Measurements from ENCODE around the gene MCM3AP. TPM values are rescaled to one million over a fixed set of nuclear protein-coding genes. Genes with fewer than 3 reads are reported as not detected.

The MCM3AP gene
- total RNA-seq, 3 donors from 2014 or later = 134 to 144 (median 140) TPM

DNA sequence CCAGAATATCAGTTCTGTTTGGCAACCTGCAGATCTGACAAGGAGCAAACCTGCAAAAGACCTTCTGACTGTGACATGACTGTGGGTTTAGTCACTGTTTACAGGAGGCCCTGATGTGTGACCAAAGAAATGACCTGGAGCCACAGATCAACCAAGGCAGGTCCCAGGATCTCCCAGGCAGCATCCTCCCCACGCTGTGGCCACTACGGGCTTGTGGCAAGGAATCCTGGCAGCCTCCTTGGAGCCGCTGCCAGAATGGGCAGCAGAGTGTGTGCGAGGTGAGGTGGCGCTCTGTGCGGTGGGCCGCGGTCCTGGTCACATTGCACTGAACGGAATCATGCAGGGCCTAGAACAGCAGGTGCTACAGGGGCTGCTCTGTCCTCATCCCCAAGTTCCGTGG, 15.9 kb downstream of the MCM3AP start:
- Mint-ChIP-seq H3K36me3 (ENCODE audit: insufficient read depth) (peaks cover 34% of the 10 kb centered on the region), H3K27me3 (ENCODE audit: low read depth) (no peaks in the 10 kb centered on the region), H3K4me1 (ENCODE audit: low read depth) (peaks cover 2% of the 10 kb centered on the region), H3K9me3 (no peaks in the 10 kb centered on the region), H3K4me3 (no peak overlapping the region)
- ATAC-seq (no peak), DNase-seq (no peak)

DNA sequence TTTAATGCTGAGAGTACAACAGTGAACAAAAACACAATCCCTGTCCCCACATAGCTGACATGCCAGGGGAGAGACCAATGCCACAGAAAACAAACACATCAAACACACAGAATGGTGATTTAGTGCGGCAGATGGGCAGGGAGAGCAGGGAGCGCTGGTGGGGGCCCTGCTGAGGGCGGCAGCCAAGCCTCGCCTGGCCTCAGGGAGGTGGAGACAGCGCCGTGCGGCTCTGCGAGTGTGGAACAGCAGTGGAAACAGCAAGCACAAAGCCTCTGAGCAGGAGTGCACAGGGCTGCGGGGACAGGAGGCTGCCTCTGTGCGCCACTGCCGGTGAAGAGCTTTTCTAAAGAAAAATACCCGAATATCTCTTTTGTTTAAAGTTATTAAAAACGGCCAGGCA, 17.0 kb downstream of the MCM3AP start:
- no peak for ATAC-seq
- no peaks in the 10 kb centered on the region for H3K9me3 Mint-ChIP-seq

DNA sequence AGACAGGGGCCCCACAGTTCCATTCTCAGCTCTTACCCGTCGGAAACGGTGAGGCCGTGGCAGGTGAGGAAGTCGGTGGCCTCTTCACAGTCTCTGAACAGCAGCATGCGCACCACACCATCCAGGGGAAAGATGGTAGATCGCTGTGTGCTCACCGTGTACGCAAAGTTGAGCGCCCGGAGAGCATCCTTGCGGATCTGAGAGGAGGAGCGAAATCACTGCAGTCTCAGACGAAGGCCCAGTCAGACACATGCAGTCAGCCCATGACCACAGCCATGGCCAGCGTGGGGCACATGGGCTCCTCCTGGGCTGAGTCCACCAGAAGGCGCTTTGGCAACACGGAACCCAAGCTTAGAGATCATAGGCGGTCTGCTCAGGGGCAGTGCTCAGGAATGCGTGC, 18.5 kb downstream of the MCM3AP start:
- no peak for ATAC-seq
- Mint-ChIP-seq H3K4me1 (ENCODE audit: low read depth) (no peaks in the 10 kb centered on the region), H3K27me3 (ENCODE audit: low read depth) (no peaks in the 10 kb centered on the region), H3K4me3 (no peak overlapping the region), H3K9me3 (no peaks in the 10 kb centered on the region), H3K36me3 (ENCODE audit: insufficient read depth) (peaks cover 22% of the 10 kb centered on the region)
- DNase-seq = no peak

More for the DNA sequence above, 17.0 kb downstream of the MCM3AP start:
- Mint-ChIP-seq H3K4me1 (ENCODE audit: low read depth) (peaks cover under 1% of the 10 kb centered on the region), H3K27me3 (ENCODE audit: low read depth) (no peaks in the 10 kb centered on the region), H3K36me3 (ENCODE audit: insufficient read depth) (peaks cover 30% of the 10 kb centered on the region), H3K4me3 (no peak overlapping the region)
- no peak for DNase-seq

- no peaks in the 10 kb centered on the region for H3K4me1 Mint-ChIP-seq (ENCODE audit: low read depth)
- H3K9me3 Mint-ChIP-seq = no peaks in the 10 kb centered on the region
- no peak for DNase-seq
- H3K36me3 Mint-ChIP-seq (ENCODE audit: insufficient read depth) = peaks cover 26% of the 10 kb centered on the region
- no peak for ATAC-seq
- H3K4me3 Mint-ChIP-seq = no peak overlapping the region
- H3K27me3 Mint-ChIP-seq (ENCODE audit: low read depth) = no peaks in the 10 kb centered on the region
Observed at GRCh38 chr21:46265736-46266525, 19.5 kb downstream of the MCM3AP start.

DNA sequence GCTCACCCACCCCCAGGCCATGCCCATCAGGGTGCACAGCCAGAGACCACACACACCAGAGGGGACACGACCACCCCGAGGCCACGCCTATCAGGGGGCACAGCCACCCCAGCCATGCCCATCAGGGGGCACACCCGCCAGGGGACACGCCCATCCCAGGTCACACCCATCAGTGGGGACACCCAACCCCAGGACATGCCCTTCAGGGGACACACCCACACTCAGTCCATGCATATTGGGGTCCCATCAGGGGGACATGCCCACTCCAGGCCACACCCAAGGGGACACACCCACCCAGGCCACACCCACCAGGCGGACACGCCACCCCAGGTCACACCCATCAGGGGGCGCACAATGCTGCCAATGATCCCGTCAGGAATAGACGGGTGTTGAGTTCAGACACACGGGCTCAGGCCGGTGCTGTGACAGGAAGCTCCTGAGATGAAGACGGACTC, 20.7 kb downstream of the MCM3AP start:
- no peaks in the 10 kb centered on the region for H3K9me3 Mint-ChIP-seq
- H3K4me3 Mint-ChIP-seq = no peak overlapping the region
- no peaks in the 10 kb centered on the region for H3K27me3 Mint-ChIP-seq (ENCODE audit: low read depth)
- ATAC-seq (no peak), DNase-seq (no peak)
- H3K36me3 Mint-ChIP-seq (ENCODE audit: insufficient read depth) = peaks cover 25% of the 10 kb centered on the region
- no peaks in the 10 kb centered on the region for H3K4me1 Mint-ChIP-seq (ENCODE audit: low read depth)

DNA sequence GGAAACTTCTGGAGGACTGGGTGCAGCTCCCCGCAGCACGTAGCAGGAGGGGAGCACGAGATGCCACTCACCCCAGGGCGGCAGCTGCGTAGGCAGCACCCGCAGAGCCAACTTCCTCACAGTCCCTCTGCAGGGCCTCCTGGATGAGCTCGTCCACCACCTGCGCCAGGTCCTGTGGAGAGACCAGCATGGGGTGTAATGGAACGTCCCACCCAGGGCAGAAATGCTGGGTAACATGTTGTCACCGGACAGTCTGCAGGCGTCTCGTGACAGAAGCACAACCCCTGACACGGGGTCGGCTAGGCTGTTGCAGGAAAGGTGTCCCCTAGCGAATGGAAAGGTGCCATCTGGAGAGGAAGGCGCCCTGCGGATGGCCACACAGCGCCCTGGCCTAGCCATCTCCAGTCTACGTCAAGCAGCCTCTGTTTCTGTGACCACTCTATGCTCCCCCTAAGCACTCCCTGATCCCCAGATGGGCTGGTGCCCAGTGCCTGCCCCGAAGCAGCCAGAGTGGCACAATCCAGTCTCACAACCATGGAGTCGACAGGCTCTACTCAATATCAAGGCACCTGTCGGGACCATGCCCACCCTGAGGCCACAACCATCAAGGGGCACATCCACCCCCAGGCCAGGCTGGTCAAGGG, 21.2 kb downstream of the MCM3AP start:
- no peaks in the 10 kb centered on the region for H3K4me1 Mint-ChIP-seq (ENCODE audit: low read depth)

DNA sequence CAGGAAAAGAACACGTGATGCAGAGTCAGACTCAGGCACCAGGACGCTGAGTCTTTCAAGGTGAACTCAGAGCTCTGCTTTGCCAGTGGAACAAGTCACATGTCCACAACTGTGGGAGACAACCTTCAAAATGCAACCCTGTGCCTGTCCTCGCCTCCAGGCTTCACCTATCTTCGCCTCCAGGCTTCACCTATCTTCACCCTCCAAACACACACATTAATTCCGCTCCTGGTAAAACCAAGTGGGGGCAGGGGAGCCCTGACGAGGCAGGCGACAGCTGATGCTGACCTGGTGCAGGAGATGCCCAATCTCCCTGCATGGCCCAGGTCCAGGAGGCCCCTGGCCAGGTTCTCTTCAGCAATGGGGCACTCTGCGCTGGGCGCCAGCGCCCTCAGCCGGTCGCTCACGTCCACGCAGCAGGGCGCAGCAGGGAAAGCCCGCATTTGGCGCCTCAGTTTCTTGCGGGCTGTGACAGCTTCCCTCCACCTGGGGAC, 28.9 kb downstream of the MCM3AP start:
- H3K4me3 Mint-ChIP-seq = no peak overlapping the region
- H3K27me3 Mint-ChIP-seq (ENCODE audit: low read depth) = no peaks in the 10 kb centered on the region
- H3K36me3 Mint-ChIP-seq (ENCODE audit: insufficient read depth) = peaks cover 51% of the 10 kb centered on the region
- DNase-seq (no peak), ATAC-seq (no peak)
- H3K4me1 Mint-ChIP-seq (ENCODE audit: low read depth) = peaks cover 21% of the 10 kb centered on the region
- no peaks in the 10 kb centered on the region for H3K9me3 Mint-ChIP-seq

More for the DNA sequence above, 21.2 kb downstream of the MCM3AP start:
- Mint-ChIP-seq H3K36me3 (ENCODE audit: insufficient read depth) (peaks cover 25% of the 10 kb centered on the region), H3K27me3 (ENCODE audit: low read depth) (no peaks in the 10 kb centered on the region), H3K9me3 (no peaks in the 10 kb centered on the region), H3K4me3 (no peak overlapping the region)
- DNase-seq (no peak), ATAC-seq (no peak)

GRCh38 chr21:46255758-46256337, 29.6 kb downstream of the MCM3AP start:
- H3K36me3 Mint-ChIP-seq (ENCODE audit: insufficient read depth) = peaks cover 47% of the 10 kb centered on the region
- ATAC-seq = no peak
- no peaks in the 10 kb centered on the region for H3K9me3 Mint-ChIP-seq
- H3K4me3 Mint-ChIP-seq = no peak overlapping the region
- H3K4me1 Mint-ChIP-seq (ENCODE audit: low read depth) = peaks cover 26% of the 10 kb centered on the region
- H3K27me3 Mint-ChIP-seq (ENCODE audit: low read depth) = no peaks in the 10 kb centered on the region
- DNase-seq = no peak

DNA sequence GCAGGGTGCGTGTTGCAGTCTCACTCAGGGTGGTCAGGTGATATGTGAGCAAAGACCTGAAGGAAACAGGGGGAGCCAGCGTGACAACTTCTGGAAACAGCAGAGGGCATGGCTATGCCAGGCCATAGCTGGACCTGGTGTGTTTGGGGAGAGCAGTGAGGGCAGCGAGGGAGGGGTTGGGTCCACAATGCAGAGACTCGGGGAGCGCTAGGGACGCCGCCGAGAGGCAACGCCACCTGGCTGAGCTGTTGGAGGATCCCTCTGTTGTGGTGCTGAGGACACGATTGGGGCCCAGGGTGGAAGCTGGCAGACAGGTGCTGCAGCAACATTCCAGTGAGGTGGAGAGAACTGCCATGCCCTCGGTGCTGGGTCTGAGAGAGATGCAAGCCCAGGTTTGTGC, 30.2 kb downstream of the MCM3AP start:
- ATAC-seq (no peak), DNase-seq (no peak)
- no peaks in the 10 kb centered on the region for H3K27me3 Mint-ChIP-seq (ENCODE audit: low read depth)
- peaks cover 51% of the 10 kb centered on the region for H3K36me3 Mint-ChIP-seq (ENCODE audit: insufficient read depth)
- H3K4me3 Mint-ChIP-seq = no peak overlapping the region
- peaks cover 33% of the 10 kb centered on the region for H3K4me1 Mint-ChIP-seq (ENCODE audit: low read depth)
- no peaks in the 10 kb centered on the region for H3K9me3 Mint-ChIP-seq

DNA sequence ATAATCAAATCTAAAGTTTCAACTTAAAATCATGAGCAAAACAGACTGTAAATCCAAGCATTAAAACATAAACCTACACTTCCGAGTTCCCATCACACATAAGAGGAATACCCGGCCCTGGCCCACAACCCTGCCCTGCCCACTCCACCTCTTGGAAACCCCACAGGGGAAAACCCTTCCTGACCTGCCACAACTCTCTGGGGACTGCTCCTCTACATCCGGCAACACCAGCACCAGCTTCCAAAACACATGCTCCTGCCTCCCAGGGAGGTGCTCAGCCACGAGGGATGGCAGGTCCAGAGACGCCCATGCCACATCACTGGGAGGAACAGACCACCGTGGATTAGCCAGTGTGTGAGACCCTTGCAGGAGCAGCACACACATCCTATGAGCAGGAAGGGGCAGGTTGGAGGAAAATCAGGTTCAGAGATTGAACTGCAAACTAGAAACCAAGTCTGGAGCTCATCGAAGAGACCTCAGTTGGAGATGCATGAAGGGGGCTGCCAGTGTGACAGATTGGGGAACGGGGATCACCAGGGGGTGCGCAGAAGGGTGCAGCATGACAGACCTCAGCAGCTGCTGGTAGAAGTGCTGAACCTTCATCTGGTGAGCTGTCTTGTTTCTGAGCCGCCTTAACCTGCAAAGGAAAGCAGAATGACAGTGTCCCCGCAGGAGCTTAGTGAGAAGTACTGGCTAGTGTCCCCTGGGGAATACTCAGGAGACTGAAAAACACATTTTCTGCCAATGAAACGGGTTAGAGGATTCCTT, 31.0 kb downstream of the MCM3AP start:
- ATAC-seq (no peak), DNase-seq (no peak)
- Mint-ChIP-seq H3K27me3 (ENCODE audit: low read depth) (no peaks in the 10 kb centered on the region), H3K36me3 (ENCODE audit: insufficient read depth) (peaks cover 57% of the 10 kb centered on the region), H3K4me1 (ENCODE audit: low read depth) (peaks cover 38% of the 10 kb centered on the region), H3K9me3 (no peaks in the 10 kb centered on the region), H3K4me3 (no peak overlapping the region)

- Mint-ChIP-seq H3K4me3 (no peak overlapping the region), H3K36me3 (ENCODE audit: insufficient read depth) (peaks cover 55% of the 10 kb centered on the region), H3K27me3 (ENCODE audit: low read depth) (no peaks in the 10 kb centered on the region), H3K9me3 (no peaks in the 10 kb centered on the region), H3K4me1 (ENCODE audit: low read depth) (peaks cover 38% of the 10 kb centered on the region)
- ATAC-seq = peak; percentile 92 to 97
- DNase-seq = no peak
Observed at GRCh38 chr21:46253610-46254124, 31.7 kb downstream of the MCM3AP start.

DNA sequence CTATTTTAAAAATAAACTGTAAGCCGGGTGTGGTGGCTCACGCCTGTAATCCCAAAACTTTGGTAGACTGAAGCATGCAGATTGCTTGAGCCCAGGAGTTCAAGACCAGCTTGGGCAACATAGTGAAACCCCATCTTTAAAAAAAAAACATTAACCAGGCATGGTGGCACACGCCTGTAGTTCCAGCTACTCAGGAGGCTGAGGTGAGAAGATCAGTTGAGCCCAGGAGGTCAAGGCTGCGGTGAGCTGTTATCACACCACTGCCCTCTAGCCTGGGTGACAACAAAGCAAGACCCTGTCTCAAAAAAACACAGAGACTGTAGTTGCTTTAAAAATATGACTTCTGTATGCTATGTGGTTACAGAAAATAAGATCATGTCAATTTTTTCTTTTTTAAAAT, 32.6 kb downstream of the MCM3AP start:
- Mint-ChIP-seq H3K27me3 (ENCODE audit: low read depth) (no peaks in the 10 kb centered on the region), H3K9me3 (no peaks in the 10 kb centered on the region), H3K4me3 (no peak overlapping the region), H3K36me3 (ENCODE audit: insufficient read depth) (peaks cover 52% of the 10 kb centered on the region), H3K4me1 (ENCODE audit: low read depth) (peaks cover 38% of the 10 kb centered on the region)
- no peak for ATAC-seq
- DNase-seq = no peak

- no peaks in the 10 kb centered on the region for H3K27me3 Mint-ChIP-seq (ENCODE audit: low read depth)
- H3K9me3 Mint-ChIP-seq = no peaks in the 10 kb centered on the region
- peaks cover 38% of the 10 kb centered on the region for H3K4me1 Mint-ChIP-seq (ENCODE audit: low read depth)
- peaks cover 52% of the 10 kb centered on the region for H3K36me3 Mint-ChIP-seq (ENCODE audit: insufficient read depth)
- ATAC-seq (no peak), DNase-seq (no peak)
- no peak overlapping the region for H3K4me3 Mint-ChIP-seq
Observed at GRCh38 chr21:46250146-46250725, 35.2 kb downstream of the MCM3AP start.

- Mint-ChIP-seq H3K4me3 (no peak overlapping the region), H3K4me1 (ENCODE audit: low read depth) (peaks cover 25% of the 10 kb centered on the region), H3K36me3 (ENCODE audit: insufficient read depth) (peaks cover 38% of the 10 kb centered on the region), H3K9me3 (no peaks in the 10 kb centered on the region), H3K27me3 (ENCODE audit: low read depth) (no peaks in the 10 kb centered on the region)
- ATAC-seq (no peak), DNase-seq (no peak)
Observed at GRCh38 chr21:46248827-46249226, 36.6 kb downstream of the MCM3AP start.

All from activated T-cell treated with anti-CD3 and anti-CD28 coated beads, Interleukin-2, amount 50 U/mL, for 4 hours (primary cell).